GM12892 (cell line): ENCODE results near the gene ANGPT4.

Experiments used
- POLR2A ChIP-seq: IDR thresholded peaks from 2 replicates; pipeline ENCODE4 v1.6.1; 2011; ENCODE audit warnings: low read depth, low read length, control low read depth
- POLR2AphosphoS5 ChIP-seq: IDR thresholded peaks from 2 replicates; pipeline ENCODE4 v1.6.1; 2011; ENCODE audit warnings: low read depth, low read length, control low read depth
- TAF1 ChIP-seq: IDR thresholded peaks from 2 replicates; pipeline ENCODE4 v1.6.1; 2011; ENCODE audit warnings: low read depth, mild to moderate bottlenecking, control low read depth, low read length, borderline replicate concordance

DNA sequence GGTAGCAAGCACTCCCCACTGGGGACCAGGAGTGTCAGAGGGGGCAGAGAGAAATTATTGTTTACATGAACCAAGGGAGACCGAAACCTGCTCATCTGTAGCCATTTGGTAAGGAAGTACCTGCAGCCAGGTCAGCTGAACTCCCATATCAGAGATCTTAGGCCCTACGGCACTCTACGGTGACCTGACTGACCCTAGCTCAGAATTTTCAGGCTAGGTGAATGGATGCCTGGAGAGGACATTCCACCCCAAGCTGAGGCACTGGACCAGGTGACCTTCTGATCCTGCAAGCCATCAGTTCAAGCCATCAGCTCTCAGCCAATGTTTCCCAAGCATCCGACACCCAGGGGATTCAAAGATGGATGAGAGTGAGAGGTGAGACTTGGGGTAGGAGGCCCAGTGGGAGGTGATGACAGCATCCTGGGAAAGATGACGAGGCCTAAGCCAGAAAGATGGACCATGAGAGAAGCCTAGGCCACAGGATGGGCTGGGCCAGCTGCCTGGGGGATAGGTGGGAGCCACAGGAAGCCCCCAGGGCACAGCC is 2.8 kb downstream of the ANGPT4 start:
- TF ChIP-seq POLR2AphosphoS5 (no peak), TAF1 (no peak), POLR2A (no peak)
